Measurements from ENCODE around the gene DIP2C. TPM values are rescaled to one million over a fixed set of nuclear protein-coding genes. Genes with fewer than 3 reads are reported as not detected.
"Not testable (repeated sequence)": the region's sequence is repeated elsewhere in the genome, so short reads cannot be mapped to it uniquely, and the experiment has no call there.

The DIP2C gene
- polyA plus RNA-seq, 1 of the 3 experiments (the other 2 are of a cell fraction), result 8.7 TPM

DNA sequence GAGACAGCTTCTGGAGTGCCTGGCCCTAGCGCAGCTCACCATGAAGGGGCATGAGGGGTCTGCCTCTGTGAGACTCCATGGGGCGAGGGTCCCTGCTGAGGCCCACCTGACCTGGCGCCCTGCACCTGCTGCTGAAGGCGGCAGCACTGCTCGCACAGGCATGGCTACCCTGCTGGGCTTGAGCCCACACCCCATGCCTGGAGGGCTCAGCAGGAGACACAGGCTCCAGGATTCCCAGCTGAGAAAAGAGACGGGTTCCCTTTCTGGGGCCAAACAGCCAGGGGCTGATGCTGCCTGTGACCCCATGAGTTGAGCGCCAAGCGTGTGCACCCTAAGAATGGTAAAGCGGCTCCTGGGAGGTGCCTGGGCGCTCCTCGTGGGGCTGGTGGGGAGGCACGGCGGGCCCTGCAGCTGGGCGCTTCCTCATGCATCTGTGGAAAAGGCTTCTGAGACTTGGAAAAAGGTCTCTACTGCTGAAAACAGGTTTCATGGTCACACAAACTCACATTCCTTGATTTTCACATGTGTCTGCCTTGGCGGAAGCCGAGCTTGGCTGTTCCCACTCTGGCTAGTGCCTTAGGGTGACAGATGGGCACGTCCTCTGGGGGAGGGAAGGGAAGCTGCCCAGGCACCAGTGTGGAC, 320.8 kb downstream of the DIP2C start:
- ChIA-PET CTCF (interaction anchor here (1.8 kb wide), 1 partner anchor 420 kb away, joined by 4 read pairs; no protein-coding TSS in a partner anchor), POLR2A (interaction anchor here (1.0 kb wide), 1 partner anchor 232 kb away, joined by 4 read pairs; no protein-coding TSS in a partner anchor)
- H3K27me3 ChIP-seq (ENCODE audit: insufficient read depth), result no peaks in the 10 kb centered on the region
- no peak overlapping the region for H3K4me3 ChIP-seq (ENCODE audit: low read depth in 2 of 2, low read length in 1 of 2)
- peak; percentile 41 for DNase-seq
- H3K27ac ChIP-seq (ENCODE audit: low read depth in 2 of 2, low read length in 1 of 2), result peak overlapping the region; percentile 90 to 92
- peak overlapping the region; percentile 59; the same call in 1 of the 2 replicates for H3K9ac ChIP-seq
- peak overlapping the region; percentile 86; the same call in 1 of the 2 replicates for H3K4me2 ChIP-seq
- TF ChIP-seq FOSL2 (IDR thresholded peaks at IDR 0.05; ENCODE audit: borderline replicate concordance, low read depth) (no peak), SIN3A (IDR thresholded peaks at IDR 0.05; ENCODE audit: borderline replicate concordance, low read depth, low read length) (no peak), NRF1 (IDR thresholded peaks at IDR 0.05; ENCODE audit: low read depth, low read length) (no peak), RCOR1 (IDR thresholded peaks at IDR 0.05; ENCODE audit: low read length) (no peak), CHD2 (IDR thresholded peaks at IDR 0.05; ENCODE audit: low read length, partially characterized antibody) (no peak), TCF12 (IDR thresholded peaks at IDR 0.05) (no peak), POLR2AphosphoS5 (IDR thresholded peaks at IDR 0.05; ENCODE audit: low read depth, low read length) (no peak), FOXM1 (IDR thresholded peaks at IDR 0.05; ENCODE audit: low read depth) (no peak)
- TF ChIP-seq, protein P1, sequence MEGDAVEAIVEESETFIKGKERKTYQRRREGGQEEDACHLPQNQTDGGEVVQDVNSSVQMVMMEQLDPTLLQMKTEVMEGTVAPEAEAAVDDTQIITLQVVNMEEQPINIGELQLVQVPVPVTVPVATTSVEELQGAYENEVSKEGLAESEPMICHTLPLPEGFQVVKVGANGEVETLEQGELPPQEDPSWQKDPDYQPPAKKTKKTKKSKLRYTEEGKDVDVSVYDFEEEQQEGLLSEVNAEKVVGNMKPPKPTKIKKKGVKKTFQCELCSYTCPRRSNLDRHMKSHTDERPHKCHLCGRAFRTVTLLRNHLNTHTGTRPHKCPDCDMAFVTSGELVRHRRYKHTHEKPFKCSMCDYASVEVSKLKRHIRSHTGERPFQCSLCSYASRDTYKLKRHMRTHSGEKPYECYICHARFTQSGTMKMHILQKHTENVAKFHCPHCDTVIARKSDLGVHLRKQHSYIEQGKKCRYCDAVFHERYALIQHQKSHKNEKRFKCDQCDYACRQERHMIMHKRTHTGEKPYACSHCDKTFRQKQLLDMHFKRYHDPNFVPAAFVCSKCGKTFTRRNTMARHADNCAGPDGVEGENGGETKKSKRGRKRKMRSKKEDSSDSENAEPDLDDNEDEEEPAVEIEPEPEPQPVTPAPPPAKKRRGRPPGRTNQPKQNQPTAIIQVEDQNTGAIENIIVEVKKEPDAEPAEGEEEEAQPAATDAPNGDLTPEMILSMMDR (IDR thresholded peaks at IDR 0.05), result no peak
- TF ChIP-seq, protein P2, sequence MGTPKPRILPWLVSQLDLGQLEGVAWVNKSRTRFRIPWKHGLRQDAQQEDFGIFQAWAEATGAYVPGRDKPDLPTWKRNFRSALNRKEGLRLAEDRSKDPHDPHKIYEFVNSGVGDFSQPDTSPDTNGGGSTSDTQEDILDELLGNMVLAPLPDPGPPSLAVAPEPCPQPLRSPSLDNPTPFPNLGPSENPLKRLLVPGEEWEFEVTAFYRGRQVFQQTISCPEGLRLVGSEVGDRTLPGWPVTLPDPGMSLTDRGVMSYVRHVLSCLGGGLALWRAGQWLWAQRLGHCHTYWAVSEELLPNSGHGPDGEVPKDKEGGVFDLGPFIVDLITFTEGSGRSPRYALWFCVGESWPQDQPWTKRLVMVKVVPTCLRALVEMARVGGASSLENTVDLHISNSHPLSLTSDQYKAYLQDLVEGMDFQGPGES (IDR thresholded peaks at IDR 0.05; ENCODE audit: low read depth, low read length), result no peak
- TF ChIP-seq, protein P3, sequence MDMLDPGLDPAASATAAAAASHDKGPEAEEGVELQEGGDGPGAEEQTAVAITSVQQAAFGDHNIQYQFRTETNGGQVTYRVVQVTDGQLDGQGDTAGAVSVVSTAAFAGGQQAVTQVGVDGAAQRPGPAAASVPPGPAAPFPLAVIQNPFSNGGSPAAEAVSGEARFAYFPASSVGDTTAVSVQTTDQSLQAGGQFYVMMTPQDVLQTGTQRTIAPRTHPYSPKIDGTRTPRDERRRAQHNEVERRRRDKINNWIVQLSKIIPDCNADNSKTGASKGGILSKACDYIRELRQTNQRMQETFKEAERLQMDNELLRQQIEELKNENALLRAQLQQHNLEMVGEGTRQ (IDR thresholded peaks at IDR 0.05; ENCODE audit: borderline replicate concordance, low read depth, low read length), result no peak
- H3K79me2 ChIP-seq (ENCODE audit: insufficient read depth), result peaks cover 4% of the 10 kb centered on the region; the same call in 1 of the 2 replicates
- peaks cover 30% of the 10 kb centered on the region for H3F3A ChIP-seq (replicated peaks; ENCODE audit: insufficient read depth)
- no peaks in the 10 kb centered on the region for H4K20me1 ChIP-seq (ENCODE audit: insufficient read depth)
- 96% methylated on average over 8 of the region's 17 CpGs for WGBS (ENCODE audit: low lambda C conversion rate)
- no peaks in the 10 kb centered on the region for H3K9me3 ChIP-seq
- peaks cover 40 to 53% of the 10 kb centered on the region in 2 experiments for H3K4me1 ChIP-seq (ENCODE audit: control insufficient read depth in 1 of 2, insufficient read depth in 2 of 2, low read depth in 1 of 2, low read length in 1 of 2)
- H3K36me3 ChIP-seq (replicated peaks in 1 of 2; ENCODE audit: control insufficient read depth in 1 of 2, insufficient read depth in 2 of 2, low read length in 1 of 2), result peaks cover 16 to 18% of the 10 kb centered on the region in 2 experiments
- H3K9me2 ChIP-seq, result no peaks in the 10 kb centered on the region
- H2AFZ ChIP-seq (ENCODE audit: low read depth), result no peak overlapping the region

DNA sequence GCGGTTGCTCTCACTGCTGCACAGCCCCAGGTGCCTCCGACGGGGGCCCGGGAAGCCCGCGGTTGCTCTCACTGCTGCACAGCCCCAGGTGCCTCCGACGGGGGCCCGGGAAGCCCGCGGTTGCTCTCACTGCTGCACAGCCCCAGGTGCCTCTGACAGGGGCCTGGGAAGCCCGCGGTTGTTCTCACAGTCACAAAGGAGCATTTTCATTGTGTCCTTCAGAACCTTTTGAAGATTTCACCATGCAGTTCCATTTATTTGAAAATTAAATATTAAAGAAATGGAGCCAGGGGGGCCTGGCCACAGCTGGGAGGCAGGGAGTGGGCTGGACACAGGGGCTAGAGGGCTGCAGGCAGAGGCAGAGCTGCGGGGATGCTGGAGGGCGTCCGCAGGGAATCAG, 321.4 kb downstream of the DIP2C start:
- H3K4me2 ChIP-seq, POLR2A ChIA-PET: not testable (repeated sequence)
- CTCF ChIA-PET, result interaction anchor here (1.8 kb wide), 1 partner anchor 421 kb away, joined by 4 read pairs; no protein-coding TSS in a partner anchor

More for the DNA sequence above, 321.4 kb downstream of the DIP2C start:
- not testable (repeated sequence) for H3K27me3 ChIP-seq (ENCODE audit: insufficient read depth); H3K9ac ChIP-seq; H3K9me2 ChIP-seq; H3K4me3 ChIP-seq (ENCODE audit: low read depth in 2 of 2, low read length in 1 of 2); H3K9me3 ChIP-seq; H4K20me1 ChIP-seq (ENCODE audit: insufficient read depth); H2AFZ ChIP-seq (ENCODE audit: low read depth); DNase-seq; H3K79me2 ChIP-seq (ENCODE audit: insufficient read depth)
- peaks cover 37 to 48% of the 10 kb centered on the region in 2 experiments for H3K4me1 ChIP-seq (ENCODE audit: control insufficient read depth in 1 of 2, insufficient read depth in 2 of 2, low read depth in 1 of 2, low read length in 1 of 2)
- H3F3A ChIP-seq (replicated peaks; ENCODE audit: insufficient read depth), result peaks cover 27% of the 10 kb centered on the region
- H3K27ac ChIP-seq (ENCODE audit: low read depth in 2 of 2, low read length in 1 of 2), result peak overlapping the region in 1 of 2 experiments; percentile 92; a peak in 2 of 4 replicates
- 94% methylated on average over 10 of the region's 16 CpGs for WGBS (ENCODE audit: low lambda C conversion rate)
- H3K36me3 ChIP-seq (replicated peaks in 1 of 2; ENCODE audit: control insufficient read depth in 1 of 2, insufficient read depth in 2 of 2, low read length in 1 of 2), result peaks cover 16 to 20% of the 10 kb centered on the region in 2 experiments
